ENCODE data around the gene RMI1.

Gene RMI1

DNA sequence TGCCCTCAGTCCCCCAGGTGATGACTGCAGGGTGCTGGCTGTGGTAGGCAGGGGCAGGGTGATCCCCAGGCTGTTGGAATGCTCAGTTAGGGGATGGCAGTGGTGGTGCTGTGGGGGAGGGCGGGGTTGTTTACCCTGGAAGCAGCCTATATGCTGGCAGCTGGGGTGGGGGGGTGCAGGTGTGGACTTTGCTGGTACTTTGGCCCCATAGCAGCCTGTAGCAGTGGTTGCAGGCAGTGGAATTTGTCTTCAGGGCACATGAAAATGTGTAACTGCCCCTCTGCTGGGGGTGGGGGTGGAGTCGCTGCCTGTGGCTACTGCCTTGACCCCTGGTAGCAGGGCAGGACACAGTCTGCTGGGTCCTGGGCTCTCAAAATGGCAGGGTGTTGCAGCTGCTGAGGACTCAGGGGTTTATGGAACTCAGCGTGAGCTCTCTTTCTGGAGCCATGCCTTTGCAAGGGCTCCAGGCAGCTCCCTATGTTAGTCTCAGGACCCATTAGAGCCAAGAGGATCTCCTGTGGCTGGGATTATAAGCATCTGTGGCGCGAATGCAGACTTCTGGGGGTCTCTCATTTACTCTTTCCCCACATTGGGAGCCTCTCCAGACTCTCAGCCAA is 65.0 kb downstream of the RMI1 start:
- no peak for TF ChIP-seq CTCF (IDR thresholded peaks at IDR 0.05; ENCODE audit: insufficient read depth, low read depth, low read length, missing control alignments)
- no peak overlapping the region for H3K4me3 ChIP-seq (ENCODE audit: low read length)
- DNase-seq (ENCODE audit: low read depth), result no peak

All from epithelial cell of esophagus (primary cell).